CD4-positive, alpha-beta T cell treated with Interleukin-17A for 4 hours (primary cell): ENCODE data around the gene DES.
A peak's percentile ranks its signal among the peaks of the same experiment; 100 is the strongest.

Experiments
- DNase-seq: peaks from one replicate; pipeline ENCODE4 v3.0.0-alpha.2; 2020; ENCODE audit warnings: mixed read lengths

The DES gene

DNA sequence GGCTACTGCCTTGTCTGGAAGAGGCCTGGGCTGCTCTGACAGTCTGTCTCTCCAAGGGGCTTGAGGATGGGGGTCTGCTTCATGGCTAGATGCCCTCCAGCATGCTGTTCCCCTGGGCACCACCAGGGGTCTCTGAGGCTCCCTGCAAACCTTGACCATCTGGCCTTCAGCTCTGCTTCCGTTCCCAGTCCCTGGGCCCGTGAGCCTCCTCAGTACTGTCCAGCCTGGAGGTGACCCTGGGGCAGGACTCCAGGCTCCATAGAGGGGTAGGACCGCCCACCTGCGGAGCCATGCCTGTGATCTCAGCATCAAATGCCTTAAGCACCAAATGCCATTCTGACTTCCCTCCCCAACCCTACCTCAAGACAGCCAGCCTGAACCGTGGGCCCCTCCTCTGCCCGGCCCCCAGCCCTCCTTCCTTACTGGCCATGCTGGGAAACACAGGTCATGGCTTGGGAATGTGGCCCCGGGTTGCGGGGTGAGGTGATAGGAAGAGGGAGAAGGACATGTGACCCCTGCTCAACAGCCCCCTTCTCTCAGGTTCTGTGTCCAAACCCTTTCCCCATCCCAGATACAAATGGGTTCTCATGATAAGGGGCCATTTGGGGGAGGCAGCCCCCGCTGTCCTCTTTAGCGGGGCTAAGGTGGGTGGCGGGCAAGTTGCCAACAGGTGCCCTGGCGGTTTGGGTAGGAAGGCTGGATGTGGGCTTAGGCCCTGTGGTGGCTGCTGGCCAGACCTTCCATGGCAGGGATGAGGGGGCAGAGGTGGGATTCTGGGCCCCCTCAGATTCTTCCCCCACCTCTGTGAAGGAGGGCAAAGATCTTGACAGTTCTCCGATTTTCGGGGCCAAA lies 41.5 kb downstream of the DES start:
- DNase-seq, result peak; percentile 57

DNA sequence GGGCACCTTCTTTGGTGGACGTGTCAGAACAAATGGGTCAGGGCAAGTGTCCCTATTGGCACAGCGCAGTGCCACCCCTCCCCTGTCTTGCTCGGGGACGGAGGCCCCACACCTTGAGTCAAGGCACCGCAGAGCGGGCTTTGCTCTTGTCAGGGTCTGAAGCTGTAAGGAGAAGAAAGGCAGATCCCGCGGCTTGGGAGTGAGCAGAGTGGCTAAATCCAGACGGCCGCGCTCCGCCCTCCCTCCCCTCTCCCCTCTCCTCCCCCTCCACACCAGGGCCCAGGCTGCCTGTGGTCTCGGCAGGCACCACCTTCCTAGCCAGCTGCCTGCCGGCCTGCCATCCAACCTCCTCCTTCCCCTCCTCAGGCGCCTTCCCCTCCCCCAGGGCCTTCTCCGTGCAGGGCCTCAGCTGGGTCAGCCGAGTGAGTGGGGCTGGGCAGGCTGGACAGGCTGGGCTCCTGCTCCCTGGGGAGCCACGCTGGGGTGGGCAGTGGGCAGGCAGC lies 42.3 kb downstream of the DES start:
- no peak for DNase-seq

DNA sequence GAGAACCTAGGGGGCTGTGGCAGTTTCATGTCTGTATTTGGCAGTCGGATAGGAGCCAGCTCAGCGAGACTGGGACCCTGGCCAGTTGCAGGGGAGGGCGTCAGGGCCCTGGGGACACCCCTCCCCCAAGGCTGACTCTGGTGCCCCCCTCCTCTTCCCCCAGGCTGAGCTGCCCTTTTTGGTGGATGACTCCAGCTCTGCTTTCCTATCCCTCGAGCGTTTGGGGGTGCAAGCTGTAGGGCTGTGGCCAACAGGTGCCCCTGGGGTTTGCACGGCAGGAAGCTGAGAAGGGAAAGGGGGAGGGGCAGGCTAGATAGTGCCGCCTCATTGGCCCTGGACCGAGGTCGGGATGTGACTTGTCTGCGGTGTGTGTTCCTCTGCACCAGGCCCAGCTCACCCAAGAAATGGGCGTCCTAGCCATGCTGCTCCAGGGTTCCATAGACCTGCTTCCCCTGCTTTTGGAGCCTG lies 42.9 kb downstream of the DES start:
- DNase-seq, result no peak

DNA sequence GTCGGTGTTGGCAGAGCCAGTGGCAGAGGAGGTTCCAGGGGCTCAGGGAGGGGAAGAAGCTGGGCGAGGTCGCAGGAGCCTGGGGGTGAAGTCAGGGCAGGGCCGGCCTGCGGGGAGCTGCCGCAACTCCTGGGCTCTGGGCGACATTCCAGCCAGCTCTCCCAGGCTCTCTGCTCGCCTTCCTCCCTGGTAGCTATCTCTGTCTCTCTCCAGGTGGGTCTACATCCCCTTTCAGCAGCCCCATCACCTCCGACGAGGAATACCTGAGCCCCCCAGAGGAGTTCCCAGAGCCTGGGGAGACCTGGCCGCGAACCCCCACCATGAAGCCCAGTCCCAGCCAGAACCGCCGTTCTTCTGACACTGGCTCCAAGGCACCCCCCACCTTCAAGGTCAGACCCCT lies 43.5 kb downstream of the DES start:
- no peak for DNase-seq

DNA sequence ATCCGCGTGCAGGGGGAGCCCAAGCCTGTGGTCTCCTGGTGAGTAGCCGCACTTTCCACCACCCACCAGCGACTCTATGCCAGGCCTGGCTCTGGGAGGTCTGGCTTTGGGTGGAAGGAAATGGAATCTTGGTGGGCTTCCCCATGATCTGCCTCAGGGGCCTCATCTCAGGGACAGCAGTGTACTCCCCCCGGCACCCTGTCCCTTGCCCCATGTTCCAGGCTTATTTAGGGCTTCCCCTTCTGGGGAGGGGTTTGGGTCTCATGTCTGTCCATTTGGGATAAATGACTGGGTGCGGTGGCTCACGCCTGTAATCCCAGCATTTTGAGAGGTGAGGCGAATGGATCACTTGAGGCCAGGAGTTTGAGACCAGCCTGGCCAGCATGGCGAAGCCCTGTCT lies 44.2 kb downstream of the DES start:
- DNase-seq, result no peak

DNA sequence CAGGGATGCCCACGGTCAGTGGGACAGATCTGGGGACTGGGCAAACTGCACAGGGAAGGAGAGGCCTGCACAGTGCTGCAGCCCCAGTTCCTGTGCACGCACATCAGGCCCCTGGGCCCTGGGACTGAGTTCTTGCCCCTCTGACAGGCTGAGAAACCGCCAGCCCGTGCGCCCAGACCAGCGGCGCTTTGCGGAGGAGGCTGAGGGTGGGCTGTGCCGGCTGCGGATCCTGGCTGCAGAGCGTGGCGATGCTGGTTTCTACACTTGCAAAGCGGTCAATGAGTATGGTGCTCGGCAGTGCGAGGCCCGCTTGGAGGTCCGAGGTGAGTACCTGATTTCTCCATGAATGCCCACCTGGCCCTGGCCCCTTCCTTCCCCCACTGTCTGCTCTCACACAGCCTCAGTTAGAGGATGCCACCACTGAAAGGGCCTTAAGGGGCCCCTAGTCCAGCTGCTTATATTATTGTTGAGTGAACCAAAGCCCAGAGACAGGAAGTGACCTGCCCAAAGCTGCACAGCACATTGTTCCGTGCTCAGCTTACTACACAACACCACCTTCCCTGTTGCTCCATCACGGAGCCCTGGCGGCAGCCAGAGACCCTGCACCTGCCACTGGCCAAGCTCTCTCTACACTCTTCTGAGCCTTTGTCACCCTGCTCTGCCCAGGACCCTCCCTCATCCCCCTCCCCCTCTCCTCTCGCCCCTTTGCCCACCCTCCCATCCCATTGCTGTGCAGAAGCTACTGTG lies 46.3 kb downstream of the DES start:
- no peak for DNase-seq

DNA sequence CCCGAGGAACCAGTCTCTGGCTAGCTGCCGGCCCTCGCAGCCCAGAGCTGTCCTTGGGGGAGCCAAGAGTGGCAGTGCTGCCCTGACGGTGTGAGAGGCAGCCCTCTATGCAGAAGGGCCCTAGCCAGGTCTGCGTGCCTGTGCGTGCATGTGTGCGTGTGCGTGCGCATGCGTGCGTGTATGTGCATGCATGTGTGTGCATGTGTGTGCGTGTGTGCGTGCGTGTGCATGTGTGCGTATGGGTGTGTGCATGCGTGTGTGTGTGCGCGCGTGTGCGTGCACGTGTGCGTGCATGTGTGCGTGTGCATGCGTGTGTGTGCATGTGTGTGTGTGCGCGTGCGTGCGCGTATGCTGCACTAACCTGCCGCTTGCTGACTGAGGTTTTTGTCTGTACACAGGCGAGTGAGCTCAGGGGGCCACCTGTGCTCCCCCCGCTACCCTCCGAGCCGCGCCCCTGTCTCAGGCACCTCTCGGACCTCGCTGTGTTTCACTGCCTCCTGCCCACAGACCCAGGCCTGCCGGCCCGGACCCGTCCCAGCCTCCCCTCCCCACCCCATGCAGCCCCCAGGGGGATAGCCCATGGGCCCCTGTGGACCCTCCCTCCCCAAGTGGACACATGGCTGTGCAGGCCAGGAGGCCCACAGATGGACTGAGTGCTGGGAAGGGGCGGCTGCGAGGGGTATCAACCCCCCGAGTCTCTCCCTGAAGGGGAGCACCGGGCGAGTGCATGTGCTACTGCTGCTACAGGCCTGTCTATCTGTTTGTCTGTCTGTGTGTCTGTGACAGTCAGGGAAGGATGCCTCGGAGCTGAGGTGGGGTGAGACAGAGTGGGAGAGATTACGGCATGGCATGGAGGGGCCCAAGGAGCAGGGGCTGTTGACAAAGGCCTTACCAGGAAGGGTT lies 47.7 kb downstream of the DES start:
- no peak for DNase-seq

DNA sequence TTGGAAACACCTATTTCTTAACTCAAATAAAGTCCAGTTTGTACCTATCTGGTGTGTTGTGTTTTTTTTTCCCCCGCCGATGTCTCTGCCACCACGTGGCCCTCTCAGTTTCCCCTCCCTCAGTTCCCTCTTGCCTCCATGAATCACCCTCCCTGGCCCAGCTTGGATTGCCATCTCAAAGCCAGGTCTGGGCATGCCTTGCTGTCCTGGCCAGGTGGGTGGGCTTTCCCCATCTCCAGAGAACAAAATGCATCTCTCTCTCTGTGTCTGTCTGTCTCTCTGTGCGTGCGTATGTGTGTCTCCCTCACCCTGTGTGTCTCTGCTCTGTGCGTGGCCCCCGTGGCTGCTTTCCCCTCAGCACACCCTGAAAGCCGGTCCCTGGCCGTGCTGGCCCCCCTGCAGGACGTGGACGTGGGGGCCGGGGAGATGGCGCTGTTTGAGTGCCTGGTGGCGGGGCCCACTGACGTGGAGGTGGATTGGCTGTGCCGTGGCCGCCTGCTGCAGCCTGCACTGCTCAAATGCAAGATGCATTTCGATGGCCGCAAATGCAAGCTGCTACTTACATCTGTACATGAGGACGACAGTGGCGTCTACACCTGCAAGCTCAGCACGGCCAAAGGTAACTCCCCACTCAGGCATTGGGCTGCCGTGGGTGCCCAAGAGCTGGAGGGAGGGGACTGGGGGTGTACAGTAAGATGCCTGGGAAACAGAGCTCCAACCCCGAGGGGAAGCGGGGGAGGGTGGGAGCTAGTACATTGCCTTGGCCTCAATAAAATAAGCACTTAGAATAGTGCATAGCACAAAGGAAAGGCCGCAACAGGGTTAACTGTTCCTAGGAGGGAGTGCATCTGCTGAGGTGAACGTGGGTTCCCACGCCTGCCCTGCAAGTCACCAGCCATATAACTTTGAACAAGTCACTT lies 48.9 kb downstream of the DES start:
- DNase-seq, result no peak

DNA sequence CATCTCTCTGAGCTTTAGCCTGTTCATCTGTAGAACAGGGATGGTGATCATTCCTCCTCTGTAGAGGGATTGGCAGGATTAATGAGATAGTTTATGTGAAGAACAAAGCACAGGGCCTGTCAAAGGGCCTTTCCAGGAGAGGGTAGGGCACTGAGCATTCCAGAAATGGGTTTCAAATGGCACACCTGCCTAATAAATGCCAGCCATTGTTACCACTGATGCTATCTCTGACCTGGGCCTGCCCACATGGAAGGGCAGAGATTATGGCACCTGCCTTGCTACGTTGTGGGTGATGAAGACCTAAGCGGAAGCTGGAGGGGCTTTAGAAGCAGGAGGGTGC lies 49.5 kb downstream of the DES start:
- no peak for DNase-seq

DNA sequence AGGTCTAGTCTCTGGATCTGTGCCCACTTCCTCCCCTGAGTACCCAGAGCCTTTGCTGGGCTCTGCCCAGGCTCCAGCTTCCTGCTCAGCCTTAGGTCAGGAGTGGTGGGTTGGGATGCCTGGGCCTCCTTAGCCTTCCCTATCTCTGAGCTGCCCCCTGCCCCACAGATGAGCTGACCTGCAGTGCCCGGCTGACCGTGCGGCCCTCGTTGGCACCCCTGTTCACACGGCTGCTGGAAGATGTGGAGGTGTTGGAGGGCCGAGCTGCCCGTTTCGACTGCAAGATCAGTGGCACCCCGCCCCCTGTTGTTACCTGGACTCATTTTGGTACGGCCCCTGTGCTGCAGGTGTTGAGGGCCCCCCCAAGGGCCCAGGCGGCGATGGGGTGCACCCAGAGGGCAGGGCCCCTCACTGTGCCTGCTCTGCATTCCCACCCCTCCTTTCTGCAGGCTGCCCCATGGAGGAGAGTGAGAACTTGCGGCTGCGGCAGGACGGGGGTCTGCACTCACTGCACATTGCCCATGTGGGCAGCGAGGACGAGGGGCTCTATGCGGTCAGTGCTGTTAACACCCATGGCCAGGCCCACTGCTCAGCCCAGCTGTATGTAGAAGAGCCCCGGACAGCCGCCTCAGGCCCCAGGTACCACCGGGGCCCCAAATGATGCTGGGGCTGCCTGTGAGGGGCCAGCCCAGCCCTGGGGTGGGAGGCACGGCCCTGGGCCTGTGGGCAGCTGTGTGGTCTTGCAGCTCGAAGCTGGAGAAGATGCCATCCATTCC lies 50.4 kb downstream of the DES start:
- DNase-seq, result no peak

DNA sequence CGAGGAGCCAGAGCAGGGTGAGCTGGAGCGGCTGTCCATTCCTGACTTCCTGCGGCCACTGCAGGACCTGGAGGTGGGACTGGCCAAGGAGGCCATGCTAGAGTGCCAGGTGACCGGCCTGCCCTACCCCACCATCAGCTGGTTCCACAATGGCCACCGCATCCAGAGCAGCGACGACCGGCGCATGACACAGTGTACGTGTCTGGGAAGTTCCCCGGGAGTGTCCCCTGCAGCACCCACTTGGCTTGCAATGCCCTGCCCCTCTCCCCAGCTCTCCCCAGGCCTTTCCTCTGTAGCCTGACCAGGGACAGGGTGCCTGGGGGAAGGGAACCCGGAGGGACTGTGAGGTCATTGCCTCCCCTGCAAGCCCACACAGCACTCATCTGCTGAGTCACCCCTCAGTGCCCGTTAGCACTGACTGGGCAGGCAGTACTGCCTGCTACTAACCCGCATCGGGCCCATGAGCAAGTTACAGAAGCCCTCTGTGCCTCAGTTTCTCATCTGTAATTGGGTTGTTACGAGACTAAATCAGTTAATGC lies 51.1 kb downstream of the DES start:
- DNase-seq, result no peak

DNA sequence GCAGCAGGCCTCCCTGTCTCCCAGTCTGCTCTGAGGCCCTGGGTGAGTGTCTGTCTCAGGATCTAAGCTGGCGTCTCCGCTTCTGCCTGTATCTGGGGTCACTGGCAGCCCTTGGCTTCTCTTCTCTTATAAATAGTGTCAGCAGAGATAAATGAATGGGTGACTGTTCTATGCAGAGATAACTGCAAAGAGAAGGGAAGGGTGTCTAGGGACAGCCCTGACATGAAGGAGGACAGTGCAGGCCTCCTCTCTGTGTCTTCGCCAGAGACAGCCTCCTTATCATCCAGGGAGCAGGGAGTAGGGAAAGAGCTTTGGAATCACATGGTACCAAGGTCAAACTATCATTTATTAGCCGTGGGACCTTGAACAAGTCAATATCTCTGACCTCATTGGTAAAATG lies 52.3 kb downstream of the DES start:
- DNase-seq, result no peak

DNA sequence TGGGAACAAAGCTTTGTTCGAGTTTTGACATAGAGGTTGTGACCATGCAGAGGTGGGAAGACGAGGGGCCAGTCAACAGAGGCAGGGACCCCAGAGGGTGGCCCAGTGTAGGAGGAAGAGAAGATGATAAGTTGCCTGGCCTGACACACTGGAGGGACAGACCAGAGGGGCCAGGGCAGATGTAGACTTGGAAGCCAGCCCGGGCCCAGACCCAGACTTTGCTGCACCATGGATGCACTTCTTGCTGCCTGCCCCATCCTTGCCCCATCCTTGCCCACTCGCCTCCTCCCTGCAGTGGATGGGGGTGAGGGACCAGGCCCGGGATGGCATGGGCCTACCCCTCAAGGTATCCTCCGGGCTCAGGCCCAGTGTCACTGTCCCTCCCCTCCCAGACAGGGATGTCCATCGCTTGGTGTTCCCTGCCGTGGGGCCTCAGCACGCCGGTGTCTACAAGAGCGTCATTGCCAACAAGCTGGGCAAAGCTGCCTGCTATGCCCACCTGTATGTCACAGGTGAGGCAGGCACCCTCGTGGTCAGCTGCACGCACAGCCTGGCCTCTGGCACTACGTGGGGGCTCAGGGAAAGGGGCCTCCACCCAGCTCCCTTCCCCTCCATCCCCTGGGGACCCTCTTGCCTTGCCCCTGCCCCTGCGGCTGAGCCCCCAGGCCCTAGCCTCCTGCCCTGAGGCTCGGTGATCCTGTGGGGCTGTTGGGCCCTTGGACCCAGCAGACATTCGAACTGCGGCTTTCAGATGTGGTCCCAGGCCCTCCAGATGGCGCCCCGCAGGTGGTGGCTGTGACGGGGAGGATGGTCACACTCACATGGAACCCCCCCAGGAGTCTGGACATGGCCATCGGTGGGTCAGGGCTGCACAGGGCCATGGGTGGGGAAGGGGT lies 53.5 kb downstream of the DES start:
- DNase-seq, result no peak

DNA sequence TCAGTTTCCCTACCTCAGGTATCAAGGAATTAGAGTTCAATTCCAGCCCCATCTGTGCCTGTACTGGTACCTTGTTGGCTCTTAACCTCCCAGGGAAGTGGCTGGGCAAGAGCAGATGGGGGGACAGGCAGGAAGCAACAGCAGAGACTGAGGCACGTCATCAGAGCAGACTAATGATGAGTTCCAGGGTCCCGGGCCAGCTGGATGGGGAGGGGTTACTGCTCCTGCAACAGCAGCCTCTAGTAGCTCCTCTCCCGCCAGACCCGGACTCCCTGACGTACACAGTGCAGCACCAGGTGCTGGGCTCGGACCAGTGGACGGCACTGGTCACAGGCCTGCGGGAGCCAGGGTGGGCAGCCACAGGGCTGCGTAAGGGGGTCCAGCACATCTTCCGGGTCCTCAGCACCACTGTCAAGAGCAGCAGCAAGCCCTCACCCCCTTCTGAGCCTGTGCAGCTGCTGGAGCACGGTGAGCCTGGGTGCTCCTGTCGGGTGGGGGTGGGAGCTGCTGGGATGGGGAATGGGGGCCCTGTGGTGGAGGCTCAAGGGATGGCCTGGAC lies 54.5 kb downstream of the DES start:
- DNase-seq, result no peak

DNA sequence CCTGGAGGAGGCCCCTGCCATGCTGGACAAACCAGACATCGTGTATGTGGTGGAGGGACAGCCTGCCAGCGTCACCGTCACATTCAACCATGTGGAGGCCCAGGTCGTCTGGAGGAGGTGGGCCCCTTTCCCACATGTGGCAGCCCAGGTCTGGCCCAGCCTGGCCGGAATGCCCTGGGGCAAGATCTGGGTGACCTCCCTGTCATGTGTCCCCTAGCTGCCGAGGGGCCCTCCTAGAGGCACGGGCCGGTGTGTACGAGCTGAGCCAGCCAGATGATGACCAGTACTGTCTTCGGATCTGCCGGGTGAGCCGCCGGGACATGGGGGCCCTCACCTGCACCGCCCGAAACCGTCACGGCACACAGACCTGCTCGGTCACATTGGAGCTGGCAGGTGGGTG lies 55.3 kb downstream of the DES start:
- DNase-seq, result no peak

DNA sequence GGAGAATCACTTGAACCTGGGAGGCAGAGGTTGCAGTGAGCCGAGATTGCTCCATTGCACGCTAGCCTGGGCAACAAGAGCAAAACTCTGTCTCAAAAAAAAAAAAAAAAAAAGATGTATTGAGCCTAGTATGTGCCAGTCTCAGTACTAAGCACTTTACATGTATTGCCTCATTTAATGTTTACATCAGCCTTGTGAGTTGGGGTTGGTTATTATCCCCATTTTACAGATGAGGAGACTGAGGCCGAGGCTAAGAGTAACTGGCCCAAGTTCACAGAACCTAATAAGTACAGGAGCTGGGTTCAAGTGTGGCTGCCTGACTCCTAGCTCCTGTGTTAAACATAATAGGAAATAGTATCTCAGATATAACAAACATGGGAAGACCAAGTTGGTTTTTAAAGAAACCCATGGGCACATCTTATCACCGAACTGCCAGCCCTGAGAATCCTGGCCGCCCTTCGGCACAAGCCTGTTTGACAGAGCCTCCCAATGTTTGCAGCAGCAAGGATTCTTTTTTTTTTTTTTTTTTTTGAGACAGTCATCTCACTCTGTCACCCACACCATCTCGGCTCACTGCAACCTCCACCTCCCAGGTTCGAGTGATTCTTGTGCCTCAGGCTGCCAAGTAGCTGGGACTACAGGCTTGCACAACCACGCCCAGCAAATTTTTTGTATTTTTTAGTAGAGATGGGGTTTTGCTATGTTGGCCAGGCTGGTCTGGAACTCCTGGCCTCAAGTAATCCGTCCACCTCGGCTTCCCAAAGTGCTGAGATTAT lies 56.3 kb downstream of the DES start:
- no peak for DNase-seq

DNA sequence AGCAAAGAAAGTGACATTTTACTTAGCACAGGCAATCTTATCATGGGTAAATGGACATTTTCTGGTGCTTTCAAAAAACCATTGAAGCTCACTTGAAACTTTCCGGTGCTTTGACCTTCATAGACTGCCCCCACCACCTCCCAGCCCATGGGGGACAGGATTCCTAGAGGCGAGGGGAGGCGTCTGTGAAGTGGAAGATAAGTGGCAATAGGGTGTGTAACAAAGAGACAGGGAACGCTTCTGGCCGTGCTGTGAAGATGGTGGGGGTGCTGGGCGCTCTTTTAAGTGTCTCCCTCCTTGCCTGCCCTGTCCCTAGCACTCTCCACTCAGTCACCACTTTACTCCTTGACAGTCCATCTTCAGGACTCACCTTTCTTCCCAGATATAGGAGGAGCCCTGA lies 57.1 kb downstream of the DES start:
- no peak for DNase-seq
